HG02798 (cell line): ENCODE data around the gene OAS3.
A peak's percentile ranks its signal among the peaks of the same experiment; 100 is the strongest.
"Not testable (repeated sequence)": the region's sequence is repeated elsewhere in the genome, so short reads cannot be mapped to it uniquely, and the experiment has no call there.

ENCODE experiments used
- ATAC-seq: cut with Tn5 transposase; IDR thresholded peaks from one replicate; pipeline ENCODE4 v1.9.1; 2021; ENCODE audit warnings: mild to moderate bottlenecking; ENCODE audit not compliant: unreplicated experiment, poor library complexity

Gene OAS3

GRCh38 chr12:112978163-112979040 is 40.1 kb downstream of the OAS3 start, which contains the start of gene OAS2:
TSS of gene OAS2 (plus strand) at chr12:112978519. CDS start at chr12:112978609, 90 bp downstream.
- ATAC-seq, result peak; percentile 89

- peak; percentile 25 for ATAC-seq
Observed at GRCh38 chr12:112979041-112979680, 40.9 kb downstream of the OAS3 start.

- ATAC-seq, result no peak
Observed at GRCh38 chr12:112980491-112981158, 42.4 kb downstream of the OAS3 start.

- no peak for ATAC-seq
Observed at GRCh38 chr12:112985642-112986290, 47.5 kb downstream of the OAS3 start.

GRCh38 chr12:112986291-112986800 is 48.1 kb downstream of the OAS3 start:
- ATAC-seq, result no peak

- ATAC-seq, result no peak
Observed at GRCh38 chr12:112987561-112987960, 49.3 kb downstream of the OAS3 start.

- no peak for ATAC-seq
Observed at GRCh38 chr12:112988224-112988623, 50.0 kb downstream of the OAS3 start.

GRCh38 chr12:112988823-112989385 is 50.6 kb downstream of the OAS3 start:
- not testable (repeated sequence) for ATAC-seq

GRCh38 chr12:112989806-112990205 is 51.5 kb downstream of the OAS3 start:
- ATAC-seq, result no peak

- ATAC-seq, result no peak
Observed at GRCh38 chr12:112992541-112993398, 54.5 kb downstream of the OAS3 start.

- ATAC-seq, result no peak
Observed at GRCh38 chr12:112995008-112995407, 56.7 kb downstream of the OAS3 start.

GRCh38 chr12:112996501-112996900 is 58.2 kb downstream of the OAS3 start:
- no peak for ATAC-seq

- no peak for ATAC-seq
Observed at GRCh38 chr12:112997506-112997905, 59.2 kb downstream of the OAS3 start.

GRCh38 chr12:112998987-112999767 is 60.9 kb downstream of the OAS3 start:
- peak; percentile 97 for ATAC-seq

GRCh38 chr12:113000433-113000832 is 62.2 kb downstream of the OAS3 start:
- no peak for ATAC-seq

GRCh38 chr12:113002155-113002554 is 63.9 kb downstream of the OAS3 start:
- no peak for ATAC-seq

GRCh38 chr12:113002676-113003075 is 64.4 kb downstream of the OAS3 start:
- no peak for ATAC-seq

GRCh38 chr12:113003636-113004035 is 65.4 kb downstream of the OAS3 start:
- ATAC-seq, result no peak
